Panc1 (cell line): ENCODE measurements around the gene ARMC10. TPM values are rescaled to one million over a fixed set of nuclear protein-coding genes. Genes with fewer than 3 reads are reported as not detected.
A peak's percentile ranks its signal among the peaks of the same experiment; 100 is the strongest.
"Not testable (repeated sequence)": the region's sequence is repeated elsewhere in the genome, so short reads cannot be mapped to it uniquely, and the experiment has no call there.

Experiments
- ATAC-seq: fragments of 200-7000 bp; cut with Tn5 transposase; 2 replicates; pipeline ENCODE4 v1.9.1; 2020; ENCODE audit warnings: mild to moderate bottlenecking, moderate library complexity
- BruUV-seq: library from RNA; stranded (reverse); fragments of 400-500 nt; replicated peaks from 2 replicates; lab custom pipeline; 2021; lab: Mats Ljungman, UMichigan
- CTCF ChIA-PET: fragments of 300-600 bp; sonication (Branson Sonifier 250); formaldehyde crosslinking; loops from one replicate; lab custom pipeline; 2022; ENCODE audit warnings: antibody characterized with exemption; lab: Charles Lee
- POLR2A ChIA-PET: fragments of 300-600 bp; sonication (Branson Sonifier 250); formaldehyde crosslinking; loops from one replicate; lab custom pipeline; 2022; ENCODE audit warnings: antibody characterized with exemption; lab: Charles Lee
- DNase-seq: peaks from one replicate; pipeline ENCODE4 v3.0.0-alpha.2; 2010; ENCODE audit warnings: low read depth, low spot score
- H3K27ac ChIP-seq: 2 replicates; pipeline ENCODE4 v1.5.1; 2011; ENCODE audit warnings: mild to moderate bottlenecking, low read length, inconsistent platforms
- H3K27me3 ChIP-seq: fragments of 200-500 bp; sonication (Bioruptor generic); 2 replicates; pipeline ENCODE4 v1.6.0; 2014; ENCODE audit warnings: low read length, inconsistent platforms; ENCODE audit not compliant: control insufficient read depth, insufficient read depth
- H3K36me3 ChIP-seq: fragments of 200-500 bp; sonication (Bioruptor generic); 2 replicates; pipeline ENCODE4 v1.5.1; 2014; ENCODE audit warnings: inconsistent platforms, mild to moderate bottlenecking, low read length, moderate library complexity; ENCODE audit not compliant: control insufficient read depth, insufficient read depth
- H3K4me1 ChIP-seq: 2 replicates; pipeline ENCODE4 v1.5.1; 2011; ENCODE audit warnings: inconsistent platforms, mild to moderate bottlenecking, low read length, moderate library complexity; ENCODE audit not compliant: control insufficient read depth, insufficient read depth
- H3K4me3 ChIP-seq, 2 experiments: 2 replicates each; pipeline ENCODE4 v1.5.1; 2011 to 2012; ENCODE audit warnings: low read depth in 2 of 2, low read length in 2 of 2, mild to moderate bottlenecking in 2 of 2, inconsistent platforms in 1 of 2, moderate library complexity in 1 of 2
- H3K9me3 ChIP-seq: fragments of 200-500 bp; sonication (Bioruptor generic); 2 replicates; pipeline ENCODE4 v1.5.1; 2014; ENCODE audit warnings: low read depth, mild to moderate bottlenecking, inconsistent platforms, low read length, moderate library complexity; ENCODE audit not compliant: control insufficient read depth, insufficient read depth
- POLR2AphosphoS5 ChIP-seq: IDR thresholded peaks from 2 replicates; pipeline ENCODE4 v1.6.1; 2012; ENCODE audit warnings: mild to moderate bottlenecking, low read depth, low read length, moderate library complexity
- REST ChIP-seq, 2 experiments: IDR thresholded peaks; 2 replicates each; pipeline ENCODE4 v1.6.1; 2011 to 2012; ENCODE audit warnings: low read depth in 2 of 2, control low read depth in 1 of 2, low read length in 1 of 2, mild to moderate bottlenecking in 1 of 2, moderate library complexity in 1 of 2; ENCODE audit not compliant: insufficient read depth in 1 of 2
- SIN3A ChIP-seq: IDR thresholded peaks from 2 replicates; pipeline ENCODE4 v1.6.1; 2012; ENCODE audit warnings: low read depth, mild to moderate bottlenecking, low read length, moderate library complexity, borderline replicate concordance; ENCODE audit not compliant: insufficient read depth
- TCF7L2 ChIP-seq: IDR thresholded peaks from 2 replicates; pipeline ENCODE4 v1.6.1; 2011; ENCODE audit warnings: mild to moderate bottlenecking, low read depth, low read length, inconsistent platforms
- in situ Hi-C: cut with HindIII; loops from 2 replicates; pipeline ENCODE4 v1.10.0; 2016; ENCODE audit warnings: low sequenced_read_pairs, low pct_unique_long_range_greater_than_20kb
- intact Hi-C: fragments of 100-400 bp; cut with micrococcal nuclease; formaldehyde crosslinking; loops from one replicate; pipeline ENCODE4 v1.10.0; 2022; ENCODE audit not compliant: unreplicated experiment
- total RNA-seq: library from RNA; stranded (reverse); gene quantifications from one replicate; pipeline ENCODE4 v1.2.1, GENCODE V29; 2021; ENCODE audit not compliant: unreplicated experiment
- TF ChIP-seq, protein P1 (sequence below): fragments of 450-650 bp; IDR thresholded peaks from 2 replicates; pipeline ENCODE4 v1.5.1; 2017; ENCODE audit warnings: mild to moderate bottlenecking

The ARMC10 gene
- total RNA-seq, 1 experiment from 2014 or later = 73.2 TPM

- Histone ChIP-seq H3K9me3 (no peaks in the 10 kb centered on the region), H3K27me3 (no peaks in the 10 kb centered on the region), H3K4me3 (no peak overlapping the region), H3K36me3 (peaks cover 14% of the 10 kb centered on the region), H3K27ac (no peak overlapping the region), H3K4me1 (no peaks in the 10 kb centered on the region)
- TF ChIP-seq POLR2AphosphoS5 (no peak), SIN3A (no peak), REST (IDR thresholded peaks at IDR 0.05; ENCODE audit: insufficient read depth in 1 of 2, low read depth in 2 of 2, low read length in 1 of 2) (no peak), TCF7L2 (no peak)
- TF ChIP-seq, protein P1, sequence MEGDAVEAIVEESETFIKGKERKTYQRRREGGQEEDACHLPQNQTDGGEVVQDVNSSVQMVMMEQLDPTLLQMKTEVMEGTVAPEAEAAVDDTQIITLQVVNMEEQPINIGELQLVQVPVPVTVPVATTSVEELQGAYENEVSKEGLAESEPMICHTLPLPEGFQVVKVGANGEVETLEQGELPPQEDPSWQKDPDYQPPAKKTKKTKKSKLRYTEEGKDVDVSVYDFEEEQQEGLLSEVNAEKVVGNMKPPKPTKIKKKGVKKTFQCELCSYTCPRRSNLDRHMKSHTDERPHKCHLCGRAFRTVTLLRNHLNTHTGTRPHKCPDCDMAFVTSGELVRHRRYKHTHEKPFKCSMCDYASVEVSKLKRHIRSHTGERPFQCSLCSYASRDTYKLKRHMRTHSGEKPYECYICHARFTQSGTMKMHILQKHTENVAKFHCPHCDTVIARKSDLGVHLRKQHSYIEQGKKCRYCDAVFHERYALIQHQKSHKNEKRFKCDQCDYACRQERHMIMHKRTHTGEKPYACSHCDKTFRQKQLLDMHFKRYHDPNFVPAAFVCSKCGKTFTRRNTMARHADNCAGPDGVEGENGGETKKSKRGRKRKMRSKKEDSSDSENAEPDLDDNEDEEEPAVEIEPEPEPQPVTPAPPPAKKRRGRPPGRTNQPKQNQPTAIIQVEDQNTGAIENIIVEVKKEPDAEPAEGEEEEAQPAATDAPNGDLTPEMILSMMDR = no peak
- no TSS peak for BruUV-seq
- intact Hi-C loops = no loop called here
- no peak for ATAC-seq
- ChIA-PET POLR2A (no interaction called here), CTCF (interaction anchor here (0.7 kb wide), 1 partner anchor 350 kb away, joined by 10 read pairs; no protein-coding TSS in a partner anchor)
- in situ Hi-C loops = no loop called here
- no peak for DNase-seq
Observed at GRCh38 chr7:103101543-103101942, 26.6 kb downstream of the ARMC10 start.

GRCh38 chr7:103106005-103106702 lies 31.2 kb downstream of the ARMC10 start:
- no peak for DNase-seq
- no TSS peak for BruUV-seq
- ATAC-seq = peak; percentile 42; the same call in 1 of the 2 replicates
- no peak for TF ChIP-seq TCF7L2
- TF ChIP-seq POLR2AphosphoS5 = no peak
- TF ChIP-seq, protein P1 = no peak
- ChIA-PET POLR2A (interaction anchor here (0.7 kb wide), 1 partner anchor 14 kb away, joined by 6 read pairs; no protein-coding TSS in a partner anchor), CTCF (interaction anchor here (0.7 kb wide), 1 partner anchor 9 kb away, joined by 3 read pairs; no protein-coding TSS in a partner anchor)
- Histone ChIP-seq H3K4me3 (no peak overlapping the region), H3K27me3 (no peaks in the 10 kb centered on the region), H3K36me3 (peaks cover 5% of the 10 kb centered on the region; the same call in 1 of the 2 replicates), H3K27ac (no peak overlapping the region), H3K4me1 (no peaks in the 10 kb centered on the region), H3K9me3 (no peaks in the 10 kb centered on the region)
- intact Hi-C loops = no loop called here
- in situ Hi-C loops = no loop called here

- not testable (repeated sequence) for BruUV-seq, ATAC-seq
- POLR2A ChIA-PET = interaction anchor here (0.7 kb wide), 1 partner anchor 13 kb away, joined by 6 read pairs; no protein-coding TSS in a partner anchor
Observed at GRCh38 chr7:103106703-103107070, 31.7 kb downstream of the ARMC10 start.

More at GRCh38 chr7:103106703-103107070, 31.7 kb downstream of the ARMC10 start:
- DNase-seq, H3K27me3 ChIP-seq, H3K4me3 ChIP-seq, in situ Hi-C loops, H3K4me1 ChIP-seq, H3K27ac ChIP-seq, intact Hi-C loops, H3K36me3 ChIP-seq, H3K9me3 ChIP-seq: not testable (repeated sequence)
- CTCF ChIA-PET = interaction anchor here (0.7 kb wide), 1 partner anchor 9 kb away, joined by 3 read pairs; no protein-coding TSS in a partner anchor
